Activated CD8-positive, alpha-beta T cell treated with anti-CD3 and anti-CD28 coated beads for 36 hours (primary cell): Measurements from ENCODE around the gene OSBPL10. TPM values are rescaled to one million over a fixed set of nuclear protein-coding genes. Genes with fewer than 3 reads are reported as not detected.
"Not testable (repeated sequence)": the region's sequence is repeated elsewhere in the genome, so short reads cannot be mapped to it uniquely, and the experiment has no call there.

Source experiments
- ATAC-seq: fragments of 200-7000 bp; cut with Tn5 transposase; one replicate; pipeline ENCODE4 v1.10.0; 2021; ENCODE audit warnings: mild to moderate bottlenecking, moderate library complexity
- CTCF ChIA-PET: fragments of 350-600 bp; sonication (Branson Sonifier 250); formaldehyde crosslinking; loops from one replicate; lab custom pipeline; 2021; ENCODE audit warnings: antibody characterized with exemption; lab: Charles Lee
- POLR2A ChIA-PET: fragments of 350-600 bp; sonication (Branson Sonifier 250); formaldehyde crosslinking; loops from one replicate; lab custom pipeline; 2021; ENCODE audit warnings: antibody characterized with exemption; lab: Charles Lee
- DNase-seq: peaks from one replicate; pipeline ENCODE4 v3.0.0-alpha.2; 2020
- H3K27ac Mint-ChIP-seq: one replicate; pipeline ENCODE4 v1.8.0; 2021; ENCODE audit warnings: mild to moderate bottlenecking, mixed read lengths
- H3K27me3 Mint-ChIP-seq: one replicate; pipeline ENCODE4 v1.8.0; 2021; ENCODE audit warnings: mixed read lengths
- H3K36me3 Mint-ChIP-seq: one replicate; pipeline ENCODE4 v1.8.0; 2021; ENCODE audit warnings: low read depth, mixed read lengths
- H3K4me1 Mint-ChIP-seq: one replicate; pipeline ENCODE4 v1.8.0; 2021; ENCODE audit warnings: low read depth, mixed read lengths
- H3K4me3 Mint-ChIP-seq: one replicate; pipeline ENCODE4 v1.8.0; 2021; ENCODE audit warnings: mild to moderate bottlenecking, moderate library complexity, mixed read lengths
- H3K9me3 Mint-ChIP-seq: one replicate; pipeline ENCODE4 v1.8.0; 2021; ENCODE audit warnings: mixed read lengths
- intact Hi-C: fragments of 100-400 bp; cut with micrococcal nuclease; formaldehyde crosslinking; loops from one replicate; pipeline ENCODE4 v1.10.0; 2022
- total RNA-seq, 2 experiments: library from RNA; stranded (reverse); gene quantifications; one replicate each; pipeline ENCODE4 v1.2.3, GENCODE V29; 2021
- TF ChIP-seq, protein P1 (sequence below): fragments of 200-600 bp; IDR thresholded peaks from one replicate; pipeline ENCODE4 v1.8.0; 2022; ENCODE audit warnings: antibody characterized with exemption, mild to moderate bottlenecking

OSBPL10 gene
- total RNA-seq, 2 experiments from 2014 or later, result 1.9 to 2.1 TPM

- CTCF ChIA-PET, result interaction anchor here (0.6 kb wide), 1 partner anchor 535 kb away, joined by 3 read pairs; no protein-coding TSS in a partner anchor
- DNase-seq, result no peak
- peaks cover 2% of the 10 kb centered on the region for H3K27me3 Mint-ChIP-seq
- no peak overlapping the region for H3K4me3 Mint-ChIP-seq
- TF ChIP-seq, protein P1, sequence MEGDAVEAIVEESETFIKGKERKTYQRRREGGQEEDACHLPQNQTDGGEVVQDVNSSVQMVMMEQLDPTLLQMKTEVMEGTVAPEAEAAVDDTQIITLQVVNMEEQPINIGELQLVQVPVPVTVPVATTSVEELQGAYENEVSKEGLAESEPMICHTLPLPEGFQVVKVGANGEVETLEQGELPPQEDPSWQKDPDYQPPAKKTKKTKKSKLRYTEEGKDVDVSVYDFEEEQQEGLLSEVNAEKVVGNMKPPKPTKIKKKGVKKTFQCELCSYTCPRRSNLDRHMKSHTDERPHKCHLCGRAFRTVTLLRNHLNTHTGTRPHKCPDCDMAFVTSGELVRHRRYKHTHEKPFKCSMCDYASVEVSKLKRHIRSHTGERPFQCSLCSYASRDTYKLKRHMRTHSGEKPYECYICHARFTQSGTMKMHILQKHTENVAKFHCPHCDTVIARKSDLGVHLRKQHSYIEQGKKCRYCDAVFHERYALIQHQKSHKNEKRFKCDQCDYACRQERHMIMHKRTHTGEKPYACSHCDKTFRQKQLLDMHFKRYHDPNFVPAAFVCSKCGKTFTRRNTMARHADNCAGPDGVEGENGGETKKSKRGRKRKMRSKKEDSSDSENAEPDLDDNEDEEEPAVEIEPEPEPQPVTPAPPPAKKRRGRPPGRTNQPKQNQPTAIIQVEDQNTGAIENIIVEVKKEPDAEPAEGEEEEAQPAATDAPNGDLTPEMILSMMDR, result no peak
- no peak overlapping the region for H3K27ac Mint-ChIP-seq
- no peak for ATAC-seq
- POLR2A ChIA-PET, result interaction anchor here (0.6 kb wide), 1 partner anchor 750 kb away, joined by 3 read pairs; no protein-coding TSS in a partner anchor
- no peaks in the 10 kb centered on the region for H3K9me3 Mint-ChIP-seq
- intact Hi-C loops, result no loop called here
- H3K36me3 Mint-ChIP-seq, result no peaks in the 10 kb centered on the region
- H3K4me1 Mint-ChIP-seq, result no peaks in the 10 kb centered on the region
These were observed 107.7 kb downstream of the OSBPL10 start for GRCh38 chr3:31873254-31873820.

GRCh38 chr3:31871939-31872507 lies 109.0 kb downstream of the OSBPL10 start:
- TF ChIP-seq, protein P1, result no peak
- no peak for ATAC-seq
- DNase-seq, result no peak
- intact Hi-C loops, result no loop called here
- Mint-ChIP-seq H3K27ac (no peak overlapping the region), H3K27me3 (peaks cover 2% of the 10 kb centered on the region), H3K36me3 (no peaks in the 10 kb centered on the region), H3K4me1 (no peaks in the 10 kb centered on the region), H3K4me3 (no peak overlapping the region), H3K9me3 (no peaks in the 10 kb centered on the region)
- CTCF ChIA-PET, result no interaction called here
- POLR2A ChIA-PET, result no interaction called here

DNA sequence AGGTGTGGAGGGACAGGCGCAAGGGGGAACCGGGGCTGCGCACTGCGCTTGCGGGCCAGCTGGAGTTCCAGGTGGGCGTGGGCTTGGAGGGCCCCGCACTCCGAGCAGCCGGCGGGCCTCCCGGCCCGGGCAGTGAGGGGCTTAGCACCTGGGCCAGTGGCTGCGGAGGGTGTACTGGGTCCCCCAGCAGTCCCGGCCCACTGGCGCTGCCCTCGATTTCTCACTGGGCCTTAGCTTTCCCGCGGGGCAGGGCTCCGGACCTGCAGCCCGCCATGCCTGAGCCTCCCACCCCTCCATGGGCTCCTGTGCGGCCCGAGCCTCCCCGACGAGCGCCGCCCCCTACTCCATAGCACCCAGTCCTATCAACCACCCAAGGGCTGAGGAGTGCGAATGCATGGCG lies 111.0 kb downstream of the OSBPL10 start:
- intact Hi-C loops, CTCF ChIA-PET, POLR2A ChIA-PET, H3K36me3 Mint-ChIP-seq, H3K9me3 Mint-ChIP-seq, ATAC-seq, DNase-seq, H3K27ac Mint-ChIP-seq, H3K4me3 Mint-ChIP-seq, H3K4me1 Mint-ChIP-seq, H3K27me3 Mint-ChIP-seq: not testable (repeated sequence)

DNA sequence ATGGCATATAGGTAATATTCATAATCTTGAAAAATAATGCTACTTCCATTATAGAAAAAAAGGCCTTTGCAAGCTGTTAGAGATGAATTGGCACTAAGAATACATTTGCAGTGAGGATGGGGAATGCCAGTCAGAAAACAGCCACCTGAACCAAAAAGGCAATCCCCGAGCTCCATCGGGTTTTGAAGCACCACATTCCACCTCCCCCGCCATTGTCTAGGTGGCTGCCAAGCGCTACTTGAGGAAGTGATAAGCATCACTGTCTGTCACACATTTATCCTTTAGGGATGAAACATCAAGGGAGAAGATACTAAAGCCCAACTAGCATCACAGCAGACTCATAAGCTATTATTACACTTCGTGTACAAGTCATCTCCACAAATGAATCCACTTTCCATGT lies 112.8 kb downstream of the OSBPL10 start:
- DNase-seq (no peak), ATAC-seq (no peak)
- no peaks in the 10 kb centered on the region for H3K4me1 Mint-ChIP-seq
- TF ChIP-seq, protein P1, result no peak
- H3K4me3 Mint-ChIP-seq, result no peak overlapping the region
- ChIA-PET CTCF (no interaction called here), POLR2A (no interaction called here)
- H3K9me3 Mint-ChIP-seq, result no peaks in the 10 kb centered on the region
- intact Hi-C loops, result no loop called here
- H3K27me3 Mint-ChIP-seq, result peaks cover 2% of the 10 kb centered on the region
- H3K27ac Mint-ChIP-seq, result no peak overlapping the region
- no peaks in the 10 kb centered on the region for H3K36me3 Mint-ChIP-seq

- no peak overlapping the region for H3K4me3 Mint-ChIP-seq
- no peak for DNase-seq
- H3K4me1 Mint-ChIP-seq, result no peaks in the 10 kb centered on the region
- CTCF ChIA-PET, result no interaction called here
- no peaks in the 10 kb centered on the region for H3K9me3 Mint-ChIP-seq
- no peak overlapping the region for H3K27ac Mint-ChIP-seq
- TF ChIP-seq, protein P1, result no peak
- peaks cover 2% of the 10 kb centered on the region for H3K27me3 Mint-ChIP-seq
- ATAC-seq, result no peak
- no peaks in the 10 kb centered on the region for H3K36me3 Mint-ChIP-seq
- intact Hi-C loops, result no loop called here
- POLR2A ChIA-PET, result no interaction called here
These were observed 118.3 kb downstream of the OSBPL10 start for GRCh38 chr3:31862666-31863279.
